AG09309 (cell line): ENCODE results near the gene ADARB1.

Source experiments
- DNase-seq: peaks from one replicate; pipeline ENCODE4 v3.0.0-alpha.2; 2010; ENCODE audit warnings: low read depth
- H3K4me3 ChIP-seq: 2 replicates; pipeline ENCODE4 v1.5.1; 2011; ENCODE audit warnings: mild to moderate bottlenecking, low read depth, low read length, moderate library complexity; ENCODE audit not compliant: control insufficient read depth
- TF ChIP-seq, protein P1 (sequence below): IDR thresholded peaks from 2 replicates; pipeline ENCODE4 v1.5.1; 2011; ENCODE audit warnings: mild to moderate bottlenecking, low read depth, low read length, inconsistent platforms; ENCODE audit not compliant: insufficient read depth, control insufficient read depth; ENCODE audit errors: missing control alignments

The ADARB1 gene

DNA sequence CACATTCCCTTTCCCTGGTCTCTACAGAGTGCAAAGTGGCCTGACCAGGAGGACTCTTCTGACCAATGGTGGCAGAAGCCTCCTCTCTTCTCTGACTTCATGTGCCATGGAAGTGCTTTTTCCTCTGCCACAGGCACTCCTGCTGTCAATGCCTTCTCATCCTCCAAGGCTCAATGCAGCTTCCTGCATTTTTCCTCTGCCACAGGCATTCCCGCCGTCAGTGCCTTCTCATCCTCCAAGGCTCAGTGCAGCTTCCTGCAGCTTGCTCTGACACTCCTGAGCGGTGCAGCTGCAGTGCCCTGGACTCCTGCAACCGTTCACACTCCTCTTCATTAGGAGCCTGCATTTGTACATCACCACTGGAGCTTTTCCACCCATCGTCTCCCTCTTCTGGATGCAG lies 4.7 kb upstream of the ADARB1 start:
- TF ChIP-seq, protein P1, sequence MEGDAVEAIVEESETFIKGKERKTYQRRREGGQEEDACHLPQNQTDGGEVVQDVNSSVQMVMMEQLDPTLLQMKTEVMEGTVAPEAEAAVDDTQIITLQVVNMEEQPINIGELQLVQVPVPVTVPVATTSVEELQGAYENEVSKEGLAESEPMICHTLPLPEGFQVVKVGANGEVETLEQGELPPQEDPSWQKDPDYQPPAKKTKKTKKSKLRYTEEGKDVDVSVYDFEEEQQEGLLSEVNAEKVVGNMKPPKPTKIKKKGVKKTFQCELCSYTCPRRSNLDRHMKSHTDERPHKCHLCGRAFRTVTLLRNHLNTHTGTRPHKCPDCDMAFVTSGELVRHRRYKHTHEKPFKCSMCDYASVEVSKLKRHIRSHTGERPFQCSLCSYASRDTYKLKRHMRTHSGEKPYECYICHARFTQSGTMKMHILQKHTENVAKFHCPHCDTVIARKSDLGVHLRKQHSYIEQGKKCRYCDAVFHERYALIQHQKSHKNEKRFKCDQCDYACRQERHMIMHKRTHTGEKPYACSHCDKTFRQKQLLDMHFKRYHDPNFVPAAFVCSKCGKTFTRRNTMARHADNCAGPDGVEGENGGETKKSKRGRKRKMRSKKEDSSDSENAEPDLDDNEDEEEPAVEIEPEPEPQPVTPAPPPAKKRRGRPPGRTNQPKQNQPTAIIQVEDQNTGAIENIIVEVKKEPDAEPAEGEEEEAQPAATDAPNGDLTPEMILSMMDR = no peak
- no peak overlapping the region for H3K4me3 ChIP-seq
- no peak for DNase-seq

DNA sequence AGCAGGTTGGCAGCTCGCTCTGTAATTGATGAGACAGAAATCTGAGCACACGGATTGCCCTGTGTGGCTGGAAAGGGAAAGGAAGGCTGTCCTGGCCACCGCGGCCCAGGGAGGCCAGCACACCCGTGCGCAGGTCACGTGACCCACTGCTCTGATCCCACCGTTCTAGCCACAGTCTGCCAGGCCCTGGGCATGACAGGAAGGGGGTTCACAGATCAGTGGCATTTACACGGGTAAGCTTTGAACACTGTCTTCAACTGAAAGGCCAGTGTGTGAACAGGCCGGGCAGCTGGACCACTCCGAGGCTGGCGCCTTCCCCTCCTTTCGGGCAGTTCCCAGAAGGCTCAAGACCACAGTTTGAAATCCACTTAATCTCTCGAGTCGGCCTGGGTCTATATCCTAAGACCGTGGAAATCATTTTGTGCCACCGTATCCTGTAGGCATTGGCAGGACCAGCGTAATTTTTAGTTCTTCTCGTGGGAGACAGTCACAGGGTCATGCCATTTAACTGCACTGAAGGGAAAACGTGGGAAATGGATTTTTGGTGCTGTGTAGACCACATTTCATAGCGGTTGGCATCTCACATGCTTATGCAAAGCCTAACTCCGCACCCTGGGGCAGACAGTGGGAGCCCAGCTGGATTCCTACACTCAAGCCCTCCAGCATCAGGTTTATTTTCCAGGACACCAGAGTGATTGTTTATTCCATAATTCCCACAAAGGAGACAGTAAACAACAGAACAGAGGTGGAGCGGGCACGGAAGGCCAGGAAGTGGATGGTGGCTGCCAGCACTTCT lies 3.1 kb upstream of the ADARB1 start:
- no peak overlapping the region for H3K4me3 ChIP-seq
- no peak for DNase-seq
- TF ChIP-seq, protein P1 = no peak

DNA sequence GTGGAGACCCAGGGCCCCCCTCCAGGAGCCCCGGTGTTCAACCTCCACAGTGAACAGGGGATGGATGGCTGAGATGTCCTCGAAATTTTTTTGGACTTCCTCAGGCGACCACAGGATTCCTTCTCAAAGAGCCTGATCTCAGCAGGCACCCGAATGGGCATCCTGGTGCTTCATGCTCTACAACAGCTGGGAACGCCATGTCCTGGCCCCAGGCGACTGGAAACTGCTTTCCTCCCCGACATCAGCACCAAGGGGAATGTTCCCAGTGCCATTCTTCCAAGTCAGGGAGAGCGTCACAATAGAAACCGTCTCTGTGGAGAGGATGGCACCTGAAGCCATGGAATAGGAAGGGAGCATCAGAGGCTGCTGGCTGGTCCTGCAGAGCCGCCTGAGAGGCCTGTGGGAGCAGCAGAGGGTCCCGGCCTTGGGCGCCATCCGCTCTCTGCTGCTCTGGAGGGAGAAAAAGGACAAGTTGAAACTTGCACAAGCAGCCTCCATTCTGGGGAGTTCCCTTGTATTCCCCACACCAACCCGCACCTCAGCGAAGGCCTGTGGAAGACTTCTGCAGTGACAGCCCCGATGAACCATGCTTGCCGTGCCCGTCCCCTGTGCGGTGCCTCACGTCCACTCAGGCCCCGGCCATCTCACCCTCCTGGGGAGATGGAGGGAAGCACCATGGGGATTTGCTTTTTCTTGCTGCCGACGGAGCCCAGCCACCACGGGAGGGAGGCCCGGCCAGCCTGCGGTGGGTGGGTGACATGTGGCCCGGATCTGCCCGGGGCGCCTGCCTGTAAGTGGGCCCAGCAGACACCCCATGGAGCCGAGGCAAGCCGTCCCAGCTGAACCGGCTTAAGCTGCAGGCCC lies 2.3 kb upstream of the ADARB1 start:
- TF ChIP-seq, protein P1 = no peak
- DNase-seq = no peak
- no peak overlapping the region for H3K4me3 ChIP-seq

DNA sequence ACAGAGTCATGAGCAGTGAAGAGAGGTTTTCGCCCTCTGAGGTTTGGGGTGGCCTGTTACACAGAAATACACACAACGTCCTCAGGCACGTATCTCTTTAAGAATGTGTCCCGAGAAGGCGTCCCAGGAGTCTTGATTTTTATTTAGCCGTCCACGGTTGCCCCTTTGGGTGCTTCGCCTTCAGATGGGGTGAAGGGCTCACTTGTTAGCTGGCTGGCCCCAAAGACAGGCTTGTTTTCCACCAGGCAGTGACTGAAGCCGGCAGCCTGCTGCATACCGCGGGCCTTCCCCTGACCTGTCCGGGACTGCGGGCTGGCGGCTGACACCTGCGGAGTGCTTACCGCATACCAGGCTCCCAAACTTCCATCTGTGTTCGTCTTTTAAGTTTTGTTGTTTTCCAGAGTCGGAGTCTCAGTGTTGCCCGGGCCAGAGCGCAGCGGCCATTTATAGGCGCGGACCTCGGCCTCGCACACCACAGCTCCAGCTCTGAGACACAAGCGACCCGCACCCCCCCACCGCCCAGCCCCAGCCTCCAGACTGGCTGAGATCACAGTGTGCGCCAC lies 1.6 kb upstream of the ADARB1 start:
- DNase-seq = no peak
- TF ChIP-seq, protein P1 = no peak
- H3K4me3 ChIP-seq = peak overlapping the region; percentile 75

DNA sequence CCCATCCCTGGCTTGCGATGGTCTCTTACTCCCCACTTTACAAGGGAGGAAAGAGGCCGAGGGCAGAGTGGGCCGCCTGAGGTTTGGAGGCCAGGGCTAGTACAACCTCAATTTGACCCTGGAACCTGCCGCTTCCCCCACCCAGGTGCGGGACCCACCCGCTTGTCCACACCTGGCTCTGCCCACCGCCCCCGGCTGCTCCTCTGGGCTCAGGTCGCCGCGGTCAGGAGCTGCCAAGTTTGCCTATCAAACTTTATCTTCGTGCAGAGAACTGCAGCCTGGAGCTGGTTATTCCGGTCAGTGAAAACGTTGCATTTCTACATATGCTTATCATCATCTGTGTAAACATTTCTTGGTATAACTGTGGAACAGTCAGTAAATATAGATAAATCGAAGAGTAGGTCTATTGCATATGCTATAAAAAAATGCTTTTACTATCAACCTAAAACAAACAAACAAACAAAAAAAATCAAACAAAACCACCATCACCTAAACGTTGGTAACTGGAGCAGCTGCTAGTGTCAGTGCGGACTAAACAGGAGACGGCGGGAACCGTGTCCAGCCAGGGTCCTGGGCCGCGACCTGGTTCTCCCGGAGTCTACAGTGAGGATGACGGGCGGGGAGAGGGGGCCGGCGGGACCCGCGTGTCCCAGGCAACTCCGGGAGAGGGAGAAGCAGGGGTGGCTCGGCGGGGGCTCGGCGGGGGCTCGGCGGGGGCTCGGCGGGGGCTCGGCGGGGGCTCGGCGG lies 906 bp upstream of the ADARB1 start:
- no peak for DNase-seq
- H3K4me3 ChIP-seq = peak overlapping the region; percentile 75
- TF ChIP-seq, protein P1 = no peak
